Neural cell (in vitro differentiated cells): ENCODE data around the gene KCNJ6. TPM values are rescaled to one million over a fixed set of nuclear protein-coding genes. Genes with fewer than 3 reads are reported as not detected.

Experiments used
- H2AFZ ChIP-seq: fragments of 200-600, 300-800 bp; sonication (generic), shearing (Covaris generic); 2 replicates; pipeline ENCODE4 v1.6.0; 2014; ENCODE audit warnings: low read depth, mild to moderate bottlenecking, antibody characterized with exemption, low read length, moderate library complexity
- H3F3A ChIP-seq: fragments of 200-600 bp; shearing (Covaris generic); 2 replicates; pipeline ENCODE4 v1.6.1; 2016; ENCODE audit warnings: mild to moderate bottlenecking, moderate library complexity, mixed read lengths, antibody characterized with exemption, low read length; ENCODE audit not compliant: insufficient read depth, poor library complexity, severe bottlenecking
- H3K27ac ChIP-seq: fragments of 200-600, 300-800 bp; sonication (generic), shearing (Covaris generic); 2 replicates; pipeline ENCODE4 v1.5.1; 2014; ENCODE audit warnings: mild to moderate bottlenecking, low read length, moderate library complexity
- H3K27me3 ChIP-seq: fragments of 300-800, 200-600 bp; sonication (generic), shearing (Covaris generic); 2 replicates; pipeline ENCODE4 v1.6.0; 2014; ENCODE audit warnings: mild to moderate bottlenecking, low read depth, low read length, moderate library complexity; ENCODE audit not compliant: insufficient read depth
- H3K36me3 ChIP-seq: fragments of 300-800, 200-600 bp; sonication (generic), shearing (Covaris generic); 2 replicates; pipeline ENCODE4 v1.5.1; 2014; ENCODE audit warnings: mild to moderate bottlenecking, antibody characterized with exemption, low read length, moderate library complexity; ENCODE audit not compliant: insufficient read depth
- H3K4me2 ChIP-seq: fragments of 300-800, 200-600 bp; sonication (generic), shearing (Covaris generic); 2 replicates; pipeline ENCODE4 v1.6.0; 2014; ENCODE audit warnings: mild to moderate bottlenecking, low read length
- H3K4me3 ChIP-seq: fragments of 300-800, 200-600 bp; sonication (generic), shearing (Covaris generic); 2 replicates; pipeline ENCODE4 v1.5.1; 2014; ENCODE audit warnings: mild to moderate bottlenecking, low read length, moderate library complexity
- H3K79me2 ChIP-seq: fragments of 200-600 bp; shearing (Covaris generic); replicated peaks from 2 replicates; pipeline ENCODE4 v1.6.0; 2014; ENCODE audit warnings: mild to moderate bottlenecking, low read length, moderate library complexity; ENCODE audit not compliant: insufficient read depth
- H3K9ac ChIP-seq: fragments of 300-800, 200-600 bp; sonication (generic), shearing (Covaris generic); 2 replicates; pipeline ENCODE4 v1.6.1; 2016; ENCODE audit warnings: mild to moderate bottlenecking, low read length, mixed read lengths
- H3K9me2 ChIP-seq: fragments of 200-600 bp; shearing (Covaris generic); 2 replicates; pipeline ENCODE4 v1.6.1; 2016; ENCODE audit warnings: mild to moderate bottlenecking, low read length, mixed read lengths; ENCODE audit not compliant: insufficient read depth
- H3K9me3 ChIP-seq: fragments of 200-600, 300-800 bp; sonication (generic), shearing (Covaris generic); 2 replicates; pipeline ENCODE4 v1.6.1; 2016; ENCODE audit warnings: mild to moderate bottlenecking, mixed run types, low read length, moderate library complexity, mixed read lengths
- H4K20me1 ChIP-seq: fragments of 200-600 bp; shearing (Covaris generic); 2 replicates; pipeline ENCODE4 v1.6.1; 2016; ENCODE audit warnings: mild to moderate bottlenecking, mixed run types; ENCODE audit not compliant: insufficient read depth
- CTCF ChIP-seq: fragments of 450-650 bp; IDR thresholded peaks from 2 replicates; pipeline ENCODE4 v1.5.1; 2014; ENCODE audit warnings: antibody characterized with exemption, mild to moderate bottlenecking, moderate library complexity; ENCODE audit not compliant: poor library complexity, severe bottlenecking
- EP300 ChIP-seq: fragments of 450-650 bp; conservative IDR thresholded peaks from 2 replicates; pipeline ENCODE4 v1.6.1; 2014; ENCODE audit warnings: antibody characterized with exemption, mild to moderate bottlenecking, moderate library complexity; ENCODE audit not compliant: poor library complexity, severe bottlenecking
- EZH2 ChIP-seq: fragments of 200-600, 300-800 bp; shearing (Covaris generic), sonication (generic); IDR thresholded peaks from 2 replicates; pipeline ENCODE4 v1.6.1; 2014; ENCODE audit warnings: antibody characterized with exemption, low read length, borderline replicate concordance, mild to moderate bottlenecking; ENCODE audit not compliant: insufficient read depth, poor library complexity, severe bottlenecking
- MXI1 ChIP-seq: fragments of 450-650 bp; conservative IDR thresholded peaks from 2 replicates; pipeline ENCODE4 v1.6.1; 2014; ENCODE audit warnings: antibody characterized with exemption, mild to moderate bottlenecking; ENCODE audit not compliant: poor library complexity, severe bottlenecking
- POLR2AphosphoS5 ChIP-seq: IDR thresholded peaks from 2 replicates; pipeline ENCODE4 v1.6.1; 2012
- RAD21 ChIP-seq: fragments of 450-650 bp; conservative IDR thresholded peaks from 2 replicates; pipeline ENCODE4 v1.6.1; 2014; ENCODE audit warnings: antibody characterized with exemption, mild to moderate bottlenecking, moderate library complexity
- REST ChIP-seq: IDR thresholded peaks from 2 replicates; pipeline ENCODE4 v1.6.1; 2012; ENCODE audit warnings: borderline replicate concordance
- SMC3 ChIP-seq: fragments of 450-650 bp; conservative IDR thresholded peaks from 2 replicates; pipeline ENCODE4 v1.6.1; 2014; ENCODE audit warnings: antibody characterized with exemption, mild to moderate bottlenecking, moderate library complexity; ENCODE audit not compliant: poor library complexity
- TAF1 ChIP-seq: IDR thresholded peaks from 2 replicates; pipeline ENCODE4 v1.6.1; 2012; ENCODE audit warnings: low read depth
- polyA minus RNA-seq: library from RNA; depleted of rRNA, polyadenylated mRNA; stranded (reverse); fragments of >200 nt; gene quantifications from 2 replicates; pipeline ENCODE4 v1.2.3, GENCODE V29; 2014
- polyA plus RNA-seq: library from polyadenylated mRNA; depleted of rRNA; stranded (reverse); fragments of >200 nt; gene quantifications from 2 replicates; pipeline ENCODE4 v1.2.3, GENCODE V29; 2014

The KCNJ6 gene
- 1.4 and 1.7 TPM in 2 replicates for polyA plus RNA-seq
- polyA minus RNA-seq, result 6.8 and 8.9 TPM in 2 replicates

GRCh38 chr21:37916310-37917051 lies at the start of gene KCNJ6:
KCNJ6 (minus strand) TSS chr21:37916457; CDS start chr21:37840682, 75,775 bp downstream.
- Histone ChIP-seq H3K27ac (peak within 1 kb of the TSS; percentile 66), H3K79me2 (no peaks in the 10 kb centered on the region), H3K4me2 (peak within 1 kb of the TSS; percentile 98), H3K4me3 (peak within 1 kb of the TSS; percentile 91), H4K20me1 (no peaks in the 10 kb centered on the region), H2AFZ (peak within 1 kb of the TSS; percentile 92), H3K9ac (peak within 1 kb of the TSS; percentile 84), H3K9me3 (no peaks in the 10 kb centered on the region), H3K36me3 (no peaks in the 10 kb centered on the region), H3K27me3 (peaks cover 32% of the 10 kb centered on the region), H3F3A (no peaks in the 10 kb centered on the region), H3K9me2 (no peaks in the 10 kb centered on the region)
- peak; percentile 39 for TF ChIP-seq EP300
- TF ChIP-seq RAD21, result peak; percentile 89
- TF ChIP-seq TAF1, result no peak
- peak; percentile 39 for TF ChIP-seq MXI1
- TF ChIP-seq REST, result no peak
- peak; percentile 96 for TF ChIP-seq CTCF
- peak; percentile 91 for TF ChIP-seq SMC3
- TF ChIP-seq EZH2, result no peak
- TF ChIP-seq POLR2AphosphoS5, result peak; percentile 48

GRCh38 chr21:37965088-37965805 lies 49.0 kb upstream of the KCNJ6 start:
- Histone ChIP-seq H3K27ac (no peak overlapping the region), H2AFZ (no peak overlapping the region), H3F3A (no peaks in the 10 kb centered on the region), H3K4me2 (no peak overlapping the region), H3K36me3 (no peaks in the 10 kb centered on the region), H3K4me3 (no peak overlapping the region), H3K27me3 (no peaks in the 10 kb centered on the region), H3K79me2 (no peaks in the 10 kb centered on the region), H4K20me1 (no peaks in the 10 kb centered on the region), H3K9ac (no peak overlapping the region), H3K9me2 (no peaks in the 10 kb centered on the region), H3K9me3 (no peaks in the 10 kb centered on the region)
- TF ChIP-seq EZH2 (no peak), RAD21 (no peak), MXI1 (no peak), TAF1 (no peak), EP300 (no peak), SMC3 (no peak), CTCF (no peak), POLR2AphosphoS5 (no peak), REST (no peak)
